Adrenal gland (tissue), 12 donors: ENCODE measurements around the gene CAMK4. TPM values are rescaled to one million over a fixed set of nuclear protein-coding genes. Genes with fewer than 3 reads are reported as not detected.

Experiments used
- DNase-seq, 7 donors: peaks; one replicate each; pipeline ENCODE4 v3.0.0-alpha.2; 2019 to 2020
- H3K27ac ChIP-seq, 5 donors: fragments of 200-600 bp; sonication (generic) in 4 of 5; 1 replicate in 3 of 5; 2 replicates in 2 of 5; pipeline versions ENCODE4 v1.5.1 to v1.8.0; 2016 to 2020; ENCODE audit warnings: mild to moderate bottlenecking in 1 of 5
- H3K27me3 ChIP-seq: fragments of 200-600 bp; 2 replicates; pipeline ENCODE4 v1.8.0; 2021
- H3K36me3 ChIP-seq, 2 donors: fragments of 200-600 bp; replicated peaks in 1 of 2; 1 replicate in 1 of 2; 2 replicates in 1 of 2; pipeline versions ENCODE4 v1.5.1 to v1.8.0; 2018 to 2022
- H3K4me1 ChIP-seq, 2 donors: fragments of 200-600 bp; replicated peaks in 1 of 2; 1 replicate in 1 of 2; 2 replicates in 1 of 2; pipeline versions ENCODE4 v1.5.1 to v1.8.0; 2018 to 2021
- H3K4me3 ChIP-seq, 4 donors: fragments of 200-600 bp; sonication (generic) in 3 of 4; one replicate each; pipeline ENCODE4 v1.5.1; 2016 to 2018
- H3K9me3 ChIP-seq, 3 donors: fragments of 200-600 bp; sonication (generic) in 1 of 3; replicated peaks in 1 of 3; 1 replicate in 2 of 3; 2 replicates in 1 of 3; pipeline versions ENCODE4 v1.5.1 to v1.8.0; 2016 to 2021
- POLR2A ChIP-seq, 2 donors: fragments of 450-650 bp; IDR thresholded peaks; one replicate each; pipeline ENCODE4 v1.6.1; 2017; ENCODE audit warnings: antibody characterized with exemption in 2 of 2, mild to moderate bottlenecking in 2 of 2, moderate library complexity in 1 of 2
- WGBS, 4 donors: extraction: QIAGEN DNeasy Blood & Tissue Kit in 2 of 4; methylation state at CpG; one replicate each; pipeline versions ENCODE4 v1.1.5 to v1.1.7; 2013 to 2017; 5-methylcytosine and 5-hydroxymethylcytosine counted together
- intact Hi-C, 2 donors: fragments of 100-400 bp; cut with DNase I; formaldehyde crosslinking; loops; one replicate each; pipeline versions ENCODE4 v1.14.1 to v1.15.0; 2022 to 2023
- polyA plus RNA-seq, 3 donors: library from polyadenylated mRNA; stranded (reverse); fragments of 200-250 nt in 2 of 3; fragments of 350-450 nt in 1 of 3; fragmentation: Illumina TruSeq in 1 of 3; extraction: RNeasy Lipid Tissue Mini Kit (QIAGEN cat#74804) in 1 of 3; gene quantifications; one replicate each; pipeline ENCODE4 v1.2.3, GENCODE V29; 2013 to 2014
- total RNA-seq, 9 donors: library from RNA; depleted of rRNA in 4 of 9; stranded (reverse); fragments of >200 nt in 4 of 9; fragments of 120-200 nt in 1 of 9; fragmentation: NEBNext Ultra II Directional in 1 of 9; extraction: Animal tissue kit (Norgen Biotek cat#: 25700) in 1 of 9; gene quantifications; one replicate each; pipeline versions ENCODE4 v1.1.0 to v1.2.4, GENCODE V29; 2013 to 2023
- TF ChIP-seq, protein P1 (sequence below), 6 experiments: fragments of 450-650 bp in 4 of 6; fragments of 200-600 bp in 2 of 6; sonication (generic) in 1 of 6; IDR thresholded peaks; 1 replicate in 5 of 6; 2 replicates in 1 of 6; pipeline versions ENCODE4 v1.5.1 to v1.8.0; 2016 to 2021; ENCODE audit warnings: antibody characterized with exemption in 6 of 6, mild to moderate bottlenecking in 2 of 6, moderate library complexity in 1 of 6
- donor health status: healthy with polysubstance abuse.
- donor health status: Bipolar disorder and iron deficiency.
- donor health status: DM: yes; HTN: yes; CAD: no.
- donor health status: DM: no; HTN: no; CAD: no.
- donor health status: DM: no; HTN: no; CAD: no.
- donor health status: DM: yes; HTN: yes; CAD: no.

CAMK4 gene
- total and polyA plus RNA-seq, 12 donors = 0.06 to 9.2 (median 2.0) TPM

DNA sequence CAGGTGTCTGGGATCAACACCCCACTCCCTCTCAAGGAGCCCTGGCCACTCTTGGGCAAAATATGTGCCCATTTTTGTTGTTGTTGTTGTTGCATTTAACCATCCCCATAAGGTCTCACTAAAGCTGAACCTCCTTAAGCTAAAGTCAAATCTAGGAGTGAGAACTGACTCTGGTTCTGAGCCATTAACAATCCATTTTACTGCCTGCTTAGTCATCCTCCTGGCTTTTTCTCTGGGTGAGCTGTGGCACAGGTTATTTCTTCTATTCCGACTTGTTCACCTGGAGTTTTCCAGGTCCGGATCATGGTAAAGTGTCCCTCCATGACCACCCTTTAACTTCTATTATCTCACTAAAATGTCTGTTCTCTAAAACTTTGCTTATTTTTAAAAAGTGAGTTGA, 85.2 kb downstream of the CAMK4 start:
- intact Hi-C loops = no loop called here
- no peaks in the 10 kb centered on the region for H3K4me1 ChIP-seq
- H3K9me3 ChIP-seq = no peaks in the 10 kb centered on the region
- no peak for DNase-seq
- no peak overlapping the region for H3K27ac ChIP-seq
- H3K4me3 ChIP-seq = no peak overlapping the region
- H3K36me3 ChIP-seq = no peaks in the 10 kb centered on the region
- no peaks in the 10 kb centered on the region for H3K27me3 ChIP-seq
- TF ChIP-seq, protein P1, sequence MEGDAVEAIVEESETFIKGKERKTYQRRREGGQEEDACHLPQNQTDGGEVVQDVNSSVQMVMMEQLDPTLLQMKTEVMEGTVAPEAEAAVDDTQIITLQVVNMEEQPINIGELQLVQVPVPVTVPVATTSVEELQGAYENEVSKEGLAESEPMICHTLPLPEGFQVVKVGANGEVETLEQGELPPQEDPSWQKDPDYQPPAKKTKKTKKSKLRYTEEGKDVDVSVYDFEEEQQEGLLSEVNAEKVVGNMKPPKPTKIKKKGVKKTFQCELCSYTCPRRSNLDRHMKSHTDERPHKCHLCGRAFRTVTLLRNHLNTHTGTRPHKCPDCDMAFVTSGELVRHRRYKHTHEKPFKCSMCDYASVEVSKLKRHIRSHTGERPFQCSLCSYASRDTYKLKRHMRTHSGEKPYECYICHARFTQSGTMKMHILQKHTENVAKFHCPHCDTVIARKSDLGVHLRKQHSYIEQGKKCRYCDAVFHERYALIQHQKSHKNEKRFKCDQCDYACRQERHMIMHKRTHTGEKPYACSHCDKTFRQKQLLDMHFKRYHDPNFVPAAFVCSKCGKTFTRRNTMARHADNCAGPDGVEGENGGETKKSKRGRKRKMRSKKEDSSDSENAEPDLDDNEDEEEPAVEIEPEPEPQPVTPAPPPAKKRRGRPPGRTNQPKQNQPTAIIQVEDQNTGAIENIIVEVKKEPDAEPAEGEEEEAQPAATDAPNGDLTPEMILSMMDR (IDR thresholded peaks at IDR 0.05) = no peak
- whole genome bisulfite sequencing, 4 donors = 79 to 86% (median 80%) methylated on average over 2 of the region's 2 CpGs

DNA sequence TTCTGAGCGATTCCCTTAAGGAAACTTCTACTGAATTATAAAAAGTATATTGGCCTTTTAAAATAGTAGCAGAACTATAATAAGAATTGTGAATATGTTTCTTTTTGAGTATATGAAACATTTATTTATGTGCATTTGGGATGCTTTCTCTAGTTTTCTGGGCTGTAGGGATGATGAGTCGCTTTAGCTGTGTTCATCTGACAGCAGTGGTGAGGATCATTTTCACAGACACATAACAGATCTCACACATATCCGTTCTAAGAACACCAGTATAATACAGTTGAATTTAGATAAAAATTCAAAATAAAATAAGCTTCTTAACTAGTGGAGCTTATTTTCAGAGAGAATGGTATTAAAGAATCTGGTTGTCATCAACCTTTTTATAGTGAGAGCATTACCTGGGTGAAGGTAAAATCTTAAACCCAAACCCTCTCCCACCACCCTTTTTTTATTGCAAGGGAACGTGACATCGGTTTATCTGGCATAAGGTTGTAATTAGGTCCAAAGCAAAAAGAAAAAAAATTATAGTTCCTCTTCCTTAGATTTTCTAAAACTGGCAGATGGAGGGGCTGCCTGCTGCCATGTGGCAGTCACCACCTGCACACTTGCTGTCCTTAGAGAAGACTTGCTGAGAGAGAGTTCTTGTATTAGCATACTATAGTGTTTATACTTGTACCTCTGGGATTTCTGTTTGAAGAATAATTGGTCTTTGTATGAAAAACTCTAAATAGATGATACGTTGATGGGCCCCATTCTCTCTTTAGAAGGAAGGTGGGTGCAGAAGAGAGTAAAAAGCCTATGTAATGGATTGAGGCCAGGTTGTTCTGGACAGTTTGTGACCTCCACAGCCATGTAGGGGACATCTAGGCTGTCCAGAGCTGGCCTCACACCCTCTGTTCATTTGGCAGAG, 86.8 kb downstream of the CAMK4 start:
- no peak for DNase-seq
- intact Hi-C loops = no loop called here
- Histone ChIP-seq H3K36me3 (no peaks in the 10 kb centered on the region), H3K4me3 (no peak overlapping the region), H3K4me1 (no peaks in the 10 kb centered on the region), H3K27me3 (no peaks in the 10 kb centered on the region), H3K27ac (no peak overlapping the region), H3K9me3 (no peaks in the 10 kb centered on the region)
- WGBS, 4 donors = 70 to 76% (median 75%) methylated on average over 6 of the region's 6 CpGs
- TF ChIP-seq POLR2A (IDR thresholded peaks at IDR 0.05) = no peak
- TF ChIP-seq, protein P1 (IDR thresholded peaks at IDR 0.05) = no peak

DNA sequence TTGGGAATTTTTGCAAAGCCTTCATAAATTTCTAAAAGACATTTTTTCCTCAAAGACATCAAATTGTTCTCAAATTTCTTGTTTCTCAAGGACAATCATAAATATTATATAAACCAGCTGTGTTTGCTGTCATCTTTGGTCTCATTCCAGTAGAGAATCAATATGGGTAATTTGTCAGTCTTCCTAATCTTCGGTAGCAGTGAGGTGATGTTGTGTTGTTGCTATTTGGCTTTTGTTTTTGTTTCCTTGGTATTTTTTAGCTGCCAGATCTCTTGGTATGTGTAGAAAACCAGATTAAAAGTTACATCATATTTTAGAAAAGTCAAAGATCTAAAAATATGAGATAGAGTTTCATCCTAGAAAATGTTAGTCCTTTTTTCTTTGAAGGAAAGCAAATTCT, 87.5 kb downstream of the CAMK4 start:
- Histone ChIP-seq H3K27ac (no peak overlapping the region), H3K4me1 (no peaks in the 10 kb centered on the region), H3K9me3 (no peaks in the 10 kb centered on the region), H3K4me3 (no peak overlapping the region), H3K36me3 (no peaks in the 10 kb centered on the region), H3K27me3 (no peaks in the 10 kb centered on the region)
- no peak for DNase-seq
- intact Hi-C loops = no loop called here
- TF ChIP-seq POLR2A (IDR thresholded peaks at IDR 0.05) = no peak
- TF ChIP-seq, protein P1 (IDR thresholded peaks at IDR 0.05) = no peak
- WGBS, 4 donors = 50 to 63% (median 57%) methylated on average over 1 of the region's 1 CpG

DNA sequence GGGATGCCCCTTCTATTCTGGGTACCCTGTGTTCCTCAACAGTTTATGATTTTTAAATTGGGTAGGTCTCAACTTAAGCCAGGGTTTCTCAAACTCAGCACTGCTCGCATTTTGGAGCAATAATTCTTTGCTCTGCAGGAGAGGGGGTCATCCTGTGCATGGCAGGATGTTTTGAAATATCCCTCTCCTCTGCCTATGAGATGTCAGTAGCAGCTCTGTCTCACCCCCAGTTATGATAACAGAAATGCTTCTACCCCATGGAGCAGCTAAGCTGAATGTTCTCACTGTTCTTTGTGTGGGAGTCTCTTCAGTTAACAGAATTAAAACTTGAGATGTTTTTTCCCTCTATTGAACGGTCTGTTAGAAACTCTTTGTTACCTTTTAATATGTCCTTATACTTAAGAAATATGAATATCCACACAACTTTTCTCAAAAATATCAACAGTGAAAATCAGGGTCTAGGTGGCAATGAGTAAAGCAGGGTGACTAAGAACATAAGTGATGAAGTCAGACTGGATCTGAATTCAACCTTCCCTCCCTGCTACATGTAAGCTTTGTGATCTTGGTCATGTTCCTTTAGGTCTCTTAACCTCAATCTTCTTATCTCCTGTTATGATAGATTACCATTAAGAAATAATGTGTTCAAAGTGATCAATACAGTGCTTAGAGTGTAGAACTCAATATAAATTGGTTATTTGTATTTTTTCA, 89.0 kb downstream of the CAMK4 start:
- intact Hi-C loops = no loop called here
- Histone ChIP-seq H3K27ac (no peak overlapping the region), H3K4me3 (no peak overlapping the region), H3K27me3 (no peaks in the 10 kb centered on the region), H3K4me1 (no peaks in the 10 kb centered on the region), H3K9me3 (no peaks in the 10 kb centered on the region), H3K36me3 (no peaks in the 10 kb centered on the region)
- no peak for TF ChIP-seq POLR2A (IDR thresholded peaks at IDR 0.05)
- TF ChIP-seq, protein P1 (IDR thresholded peaks at IDR 0.05) = no peak
- no peak for DNase-seq
- WGBS, 4 donors = 53 to 68% (median 63%) methylated on average over 2 of the region's 2 CpGs
